Mesenchymal stem cell (in vitro differentiated cells and primary cell): ENCODE results near the gene SLC24A4.

Experiments
- DNase-seq: peaks from one replicate; pipeline ENCODE4 v3.0.0-alpha.2; 2013
- H2AFZ ChIP-seq: one replicate; pipeline ENCODE4 v1.6.1; 2013; ENCODE audit warnings: low read depth, mild to moderate bottlenecking, control low read depth, inconsistent platforms, low read length, moderate library complexity
- H2AK5ac ChIP-seq: 2 replicates; pipeline ENCODE4 v1.6.1; 2013; ENCODE audit warnings: low read length, moderate library complexity, mild to moderate bottlenecking, inconsistent platforms; ENCODE audit not compliant: severe bottlenecking
- H2BK120ac ChIP-seq: one replicate; pipeline ENCODE4 v1.6.1; 2013; ENCODE audit warnings: low read depth, mild to moderate bottlenecking, inconsistent platforms, low read length, moderate library complexity
- H2BK12ac ChIP-seq, 2 experiments: one replicate each; pipeline ENCODE4 v1.6.1; 2013; ENCODE audit warnings: inconsistent platforms in 2 of 2, low read length in 2 of 2, mild to moderate bottlenecking in 2 of 2, moderate library complexity in 2 of 2, control low read depth in 1 of 2
- H2BK15ac ChIP-seq: one replicate; pipeline ENCODE4 v1.6.1; 2013; ENCODE audit warnings: mild to moderate bottlenecking, low read depth, inconsistent platforms; ENCODE audit not compliant: poor library complexity, severe bottlenecking
- H2BK5ac ChIP-seq: 2 replicates; pipeline ENCODE4 v1.6.1; 2013; ENCODE audit warnings: low read depth, mild to moderate bottlenecking, low read length, control low read depth, inconsistent platforms; ENCODE audit not compliant: poor library complexity, severe bottlenecking
- H3K14ac ChIP-seq, 2 experiments: one replicate each; pipeline ENCODE4 v1.6.1; 2013; ENCODE audit warnings: inconsistent platforms in 2 of 2, low read length in 2 of 2, control low read depth in 1 of 2, mild to moderate bottlenecking in 1 of 2, moderate library complexity in 1 of 2
- H3K18ac ChIP-seq, 2 experiments: one replicate each; pipeline ENCODE4 v1.6.1; 2013; ENCODE audit warnings: inconsistent platforms in 2 of 2, low read length in 2 of 2, control low read depth in 1 of 2, low read depth in 1 of 2, mild to moderate bottlenecking in 1 of 2
- H3K23ac ChIP-seq, 2 experiments: one replicate each; pipeline ENCODE4 v1.6.1; 2013; ENCODE audit warnings: inconsistent platforms in 2 of 2, low read length in 2 of 2, mild to moderate bottlenecking in 2 of 2, moderate library complexity in 2 of 2, control low read depth in 1 of 2
- H3K27ac ChIP-seq: 2 replicates; pipeline ENCODE4 v1.5.1; 2013; ENCODE audit warnings: mild to moderate bottlenecking, moderate library complexity, low read length, control low read depth, inconsistent platforms; ENCODE audit not compliant: poor library complexity, severe bottlenecking
- H3K27me3 ChIP-seq, 2 experiments: 2 replicates each; pipeline versions ENCODE4 v1.6.1 to v1.7.0; 2013; ENCODE audit warnings: low read length in 2 of 2, mild to moderate bottlenecking in 2 of 2, moderate library complexity in 2 of 2, control low read depth in 1 of 2, inconsistent platforms in 1 of 2; ENCODE audit not compliant: control insufficient read depth in 1 of 2, insufficient read depth in 1 of 2
- H3K36me3 ChIP-seq, 2 experiments: 2 replicates each; pipeline versions ENCODE4 v1.6.1 to v1.7.0; 2013; ENCODE audit warnings: low read length in 2 of 2, control low read depth in 1 of 2, inconsistent platforms in 1 of 2, low read depth in 1 of 2, mild to moderate bottlenecking in 1 of 2; ENCODE audit not compliant: insufficient read depth in 2 of 2, control insufficient read depth in 1 of 2
- H3K4ac ChIP-seq, 2 experiments: one replicate each; pipeline ENCODE4 v1.6.1; 2013; ENCODE audit warnings: inconsistent platforms in 2 of 2, low read length in 2 of 2, mild to moderate bottlenecking in 2 of 2, moderate library complexity in 2 of 2, control low read depth in 1 of 2, low read depth in 1 of 2
- H3K4me1 ChIP-seq: 2 replicates; pipeline ENCODE4 v1.6.1; 2013; ENCODE audit warnings: low read depth, low read length, control low read depth; ENCODE audit not compliant: control insufficient read depth, insufficient read depth
- H3K4me2 ChIP-seq: 2 replicates; pipeline ENCODE4 v1.6.1; 2013; ENCODE audit warnings: low read length, mild to moderate bottlenecking, inconsistent platforms; ENCODE audit not compliant: poor library complexity, severe bottlenecking
- H3K4me3 ChIP-seq, 2 experiments: 2 replicates each; pipeline versions ENCODE4 v1.5.1 to v1.7.0; 2013; ENCODE audit warnings: low read length in 2 of 2, mild to moderate bottlenecking in 2 of 2, control low read depth in 1 of 2, low read depth in 1 of 2; ENCODE audit not compliant: insufficient read depth in 1 of 2
- H3K79me1 ChIP-seq: replicated peaks from 2 replicates; pipeline ENCODE4 v1.6.1; 2013; ENCODE audit warnings: mild to moderate bottlenecking, control low read depth, low read length, inconsistent platforms; ENCODE audit not compliant: poor library complexity, severe bottlenecking
- H3K9ac ChIP-seq: 2 replicates; pipeline ENCODE4 v1.7.0; 2013; ENCODE audit warnings: mild to moderate bottlenecking, low read length, moderate library complexity
- H3K9me3 ChIP-seq: 2 replicates; pipeline ENCODE4 v1.7.0; 2013; ENCODE audit warnings: mild to moderate bottlenecking, low read length; ENCODE audit not compliant: control insufficient read depth
- H4K8ac ChIP-seq: one replicate; pipeline ENCODE4 v1.6.1; 2013; ENCODE audit warnings: inconsistent platforms, mild to moderate bottlenecking, low read length, moderate library complexity
- H4K91ac ChIP-seq: one replicate; pipeline ENCODE4 v1.6.1; 2013; ENCODE audit warnings: mild to moderate bottlenecking, low read length, inconsistent platforms
- WGBS: methylation state at CpG from one replicate; pipeline ENCODE4 v1.1.7; 2013; ENCODE audit warnings: mixed read lengths; 5-methylcytosine and 5-hydroxymethylcytosine counted together

Gene SLC24A4

DNA sequence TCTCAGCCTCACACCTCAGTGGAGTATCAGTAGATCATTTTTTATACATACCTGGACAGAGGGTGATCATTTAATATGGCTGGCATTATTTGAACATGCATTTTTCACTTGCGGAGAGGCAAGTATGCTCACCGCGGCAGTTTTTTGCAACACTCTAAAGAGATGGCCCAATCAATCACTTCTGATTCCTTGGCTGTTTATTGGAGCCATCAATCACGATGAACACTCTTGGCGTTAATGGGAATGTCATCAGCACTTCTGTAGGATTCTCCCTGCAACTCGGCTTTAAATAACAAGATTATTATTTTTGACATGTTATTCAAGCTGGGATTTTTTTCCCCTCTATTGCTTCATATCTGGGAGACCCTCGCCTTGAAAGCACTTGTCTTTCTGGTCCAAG, 46.9 kb upstream of the SLC24A4 start:
- Histone ChIP-seq H3K18ac (no peak overlapping the region), H3K79me1 (no peaks in the 10 kb centered on the region), H3K4me2 (no peak overlapping the region), H2BK120ac (no peak overlapping the region), H3K36me3 (no peaks in the 10 kb centered on the region), H2AFZ (no peak overlapping the region), H3K9ac (no peak overlapping the region), H2BK15ac (no peak overlapping the region), H4K8ac (no peak overlapping the region), H3K27ac (no peak overlapping the region), H2BK12ac (no peak overlapping the region), H3K4me3 (no peak overlapping the region), H2AK5ac (no peak overlapping the region), H3K9me3 (no peaks in the 10 kb centered on the region), H4K91ac (no peak overlapping the region), H3K14ac (no peak overlapping the region), H3K23ac (no peak overlapping the region), H3K27me3 (peaks cover 11 to 64% of the 10 kb centered on the region in 2 experiments), H3K4me1 (no peaks in the 10 kb centered on the region), H3K4ac (no peak overlapping the region), H2BK5ac (no peak overlapping the region)
- DNase-seq: no peak
- WGBS: 81% methylated on average over 5 of the region's 7 CpGs

- Histone ChIP-seq H2AK5ac (no peak overlapping the region), H4K91ac (no peak overlapping the region), H3K27me3 (peaks cover 5 to 54% of the 10 kb centered on the region in 2 experiments), H3K14ac (peak overlapping the region in 1 of 2 experiments; percentile 26), H3K4ac (no peak overlapping the region), H2BK15ac (no peak overlapping the region), H3K4me3 (no peak overlapping the region), H2BK5ac (no peak overlapping the region), H3K79me1 (no peaks in the 10 kb centered on the region), H4K8ac (no peak overlapping the region), H3K36me3 (no peaks in the 10 kb centered on the region), H3K4me1 (no peaks in the 10 kb centered on the region), H3K18ac (no peak overlapping the region), H3K27ac (no peak overlapping the region), H3K4me2 (no peak overlapping the region), H3K23ac (no peak overlapping the region), H3K9ac (no peak overlapping the region), H2BK12ac (no peak overlapping the region), H2AFZ (no peak overlapping the region), H2BK120ac (no peak overlapping the region), H3K9me3 (peaks cover 7% of the 10 kb centered on the region)
- 71% methylated on average over 5 of the region's 5 CpGs for WGBS
- DNase-seq: peak; percentile 15
These were observed 45.9 kb upstream of the SLC24A4 start for GRCh38 chr14:92277031-92277430.

DNA sequence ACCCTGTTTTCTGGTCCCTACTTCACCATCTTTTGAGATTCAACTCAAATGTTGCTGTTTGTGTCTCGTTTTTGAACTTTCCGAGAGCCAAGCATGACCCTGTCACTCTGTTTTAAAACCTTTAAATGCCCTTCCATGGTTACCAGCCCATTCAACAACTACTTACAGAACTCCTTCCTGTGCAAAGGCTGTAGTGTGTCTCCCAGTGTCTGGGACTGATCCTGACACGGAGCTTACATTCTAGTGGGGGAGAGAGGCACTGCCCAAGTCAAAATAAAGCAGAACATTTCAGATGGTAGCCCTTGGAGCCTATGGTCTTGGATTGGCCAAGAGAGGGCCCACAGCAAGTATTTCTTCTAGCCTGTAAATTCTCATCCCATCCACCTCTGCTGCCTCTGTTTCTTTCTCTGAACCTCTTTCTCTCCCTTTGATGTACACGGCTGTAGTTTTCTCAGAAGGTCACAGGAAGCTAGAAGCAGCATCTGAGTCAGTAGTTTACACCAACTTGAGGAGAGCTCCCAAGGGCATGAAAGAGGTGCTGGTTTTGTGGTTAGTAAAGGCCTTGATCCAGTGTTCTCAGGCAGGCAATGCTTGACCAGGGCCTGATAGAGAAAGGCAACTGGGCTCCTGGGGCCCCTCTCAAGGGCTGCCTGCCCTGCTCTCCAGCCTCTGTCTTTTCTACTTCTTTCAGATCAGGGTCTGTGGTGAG, 42.3 kb upstream of the SLC24A4 start:
- H3K27ac ChIP-seq: no peak overlapping the region
- no peak overlapping the region for H4K8ac ChIP-seq
- peak; percentile 45 for DNase-seq
- H3K4me3 ChIP-seq: no peak overlapping the region
- no peaks in the 10 kb centered on the region for H3K4me1 ChIP-seq
- H3K36me3 ChIP-seq: no peaks in the 10 kb centered on the region
- H3K14ac ChIP-seq: no peak overlapping the region
- H3K18ac ChIP-seq: no peak overlapping the region
- no peak overlapping the region for H3K4me2 ChIP-seq
- H2BK12ac ChIP-seq: no peak overlapping the region
- no peak overlapping the region for H2AK5ac ChIP-seq
- H3K9me3 ChIP-seq: peaks cover 8% of the 10 kb centered on the region
- no peaks in the 10 kb centered on the region for H3K79me1 ChIP-seq
- no peak overlapping the region for H3K23ac ChIP-seq
- 76% methylated on average over 4 of the region's 4 CpGs for WGBS
- H3K27me3 ChIP-seq: peaks cover 0 to 30% of the 10 kb centered on the region in 2 experiments
- no peak overlapping the region for H2BK5ac ChIP-seq
- H4K91ac ChIP-seq: no peak overlapping the region
- H2AFZ ChIP-seq: no peak overlapping the region
- H2BK15ac ChIP-seq: no peak overlapping the region
- H3K4ac ChIP-seq: no peak overlapping the region
- no peak overlapping the region for H3K9ac ChIP-seq
- H2BK120ac ChIP-seq: no peak overlapping the region

DNA sequence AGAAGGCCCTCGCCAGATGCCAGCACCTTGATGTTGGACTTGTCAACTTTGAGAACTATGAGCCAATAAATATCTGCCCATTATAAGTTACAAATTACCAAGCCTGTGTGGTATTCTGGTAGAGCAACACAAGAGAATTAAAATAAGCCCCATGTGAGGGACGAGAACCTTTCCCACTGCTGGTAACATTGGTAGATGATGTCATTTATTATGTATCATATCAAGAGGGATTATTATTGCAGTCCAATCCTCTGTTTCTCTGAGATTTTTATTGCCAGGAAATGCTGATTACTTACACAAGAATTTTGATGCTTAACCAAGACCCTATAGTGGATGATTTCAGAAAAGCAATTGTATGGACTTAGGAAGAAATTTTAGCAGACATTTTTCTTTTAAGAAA, 40.3 kb upstream of the SLC24A4 start:
- no peak overlapping the region for H3K4ac ChIP-seq
- no peak overlapping the region for H3K14ac ChIP-seq
- DNase-seq: no peak
- H3K9ac ChIP-seq: no peak overlapping the region
- H2BK15ac ChIP-seq: no peak overlapping the region
- no peak overlapping the region for H2BK120ac ChIP-seq
- 93% methylated on average over 2 of the region's 2 CpGs for WGBS
- no peak overlapping the region for H3K4me2 ChIP-seq
- no peak overlapping the region for H3K4me3 ChIP-seq
- H3K79me1 ChIP-seq: no peaks in the 10 kb centered on the region
- H3K27me3 ChIP-seq: peaks cover 0 to 22% of the 10 kb centered on the region in 2 experiments
- H3K4me1 ChIP-seq: no peaks in the 10 kb centered on the region
- no peak overlapping the region for H3K27ac ChIP-seq
- no peak overlapping the region for H3K23ac ChIP-seq
- no peak overlapping the region for H4K91ac ChIP-seq
- H2BK12ac ChIP-seq: no peak overlapping the region
- no peaks in the 10 kb centered on the region for H3K36me3 ChIP-seq
- peaks cover 8% of the 10 kb centered on the region for H3K9me3 ChIP-seq
- no peak overlapping the region for H2AK5ac ChIP-seq
- no peak overlapping the region for H2AFZ ChIP-seq
- no peak overlapping the region for H3K18ac ChIP-seq
- no peak overlapping the region for H4K8ac ChIP-seq
- H2BK5ac ChIP-seq: no peak overlapping the region
